Astrocyte of the cerebellum (primary cell): ENCODE data around the gene SLC66A2.

Experiments
- DNase-seq: peaks from one replicate; pipeline ENCODE4 v3.0.0-alpha.2; 2011; ENCODE audit warnings: low read depth
- H3K4me3 ChIP-seq: 2 replicates; pipeline ENCODE4 v1.5.1; 2011; ENCODE audit warnings: mild to moderate bottlenecking, low read depth, low read length, moderate library complexity
- in situ Hi-C: cut with HindIII; loops from 2 replicates; pipeline ENCODE4 v1.10.0; 2017; ENCODE audit warnings: low sequenced_read_pairs
- TF ChIP-seq, protein P1 (sequence below): IDR thresholded peaks from 2 replicates; pipeline ENCODE4 v1.5.1; 2012; ENCODE audit warnings: low read length, low read depth, moderate library complexity, mild to moderate bottlenecking; ENCODE audit errors: missing control alignments

Gene SLC66A2

GRCh38 chr18:79938196-79938595 lies 13.3 kb downstream of the SLC66A2 start:
- TF ChIP-seq, protein P1, sequence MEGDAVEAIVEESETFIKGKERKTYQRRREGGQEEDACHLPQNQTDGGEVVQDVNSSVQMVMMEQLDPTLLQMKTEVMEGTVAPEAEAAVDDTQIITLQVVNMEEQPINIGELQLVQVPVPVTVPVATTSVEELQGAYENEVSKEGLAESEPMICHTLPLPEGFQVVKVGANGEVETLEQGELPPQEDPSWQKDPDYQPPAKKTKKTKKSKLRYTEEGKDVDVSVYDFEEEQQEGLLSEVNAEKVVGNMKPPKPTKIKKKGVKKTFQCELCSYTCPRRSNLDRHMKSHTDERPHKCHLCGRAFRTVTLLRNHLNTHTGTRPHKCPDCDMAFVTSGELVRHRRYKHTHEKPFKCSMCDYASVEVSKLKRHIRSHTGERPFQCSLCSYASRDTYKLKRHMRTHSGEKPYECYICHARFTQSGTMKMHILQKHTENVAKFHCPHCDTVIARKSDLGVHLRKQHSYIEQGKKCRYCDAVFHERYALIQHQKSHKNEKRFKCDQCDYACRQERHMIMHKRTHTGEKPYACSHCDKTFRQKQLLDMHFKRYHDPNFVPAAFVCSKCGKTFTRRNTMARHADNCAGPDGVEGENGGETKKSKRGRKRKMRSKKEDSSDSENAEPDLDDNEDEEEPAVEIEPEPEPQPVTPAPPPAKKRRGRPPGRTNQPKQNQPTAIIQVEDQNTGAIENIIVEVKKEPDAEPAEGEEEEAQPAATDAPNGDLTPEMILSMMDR: no peak
- DNase-seq: no peak
- in situ Hi-C loops: no loop called here
- H3K4me3 ChIP-seq: no peak overlapping the region

DNA sequence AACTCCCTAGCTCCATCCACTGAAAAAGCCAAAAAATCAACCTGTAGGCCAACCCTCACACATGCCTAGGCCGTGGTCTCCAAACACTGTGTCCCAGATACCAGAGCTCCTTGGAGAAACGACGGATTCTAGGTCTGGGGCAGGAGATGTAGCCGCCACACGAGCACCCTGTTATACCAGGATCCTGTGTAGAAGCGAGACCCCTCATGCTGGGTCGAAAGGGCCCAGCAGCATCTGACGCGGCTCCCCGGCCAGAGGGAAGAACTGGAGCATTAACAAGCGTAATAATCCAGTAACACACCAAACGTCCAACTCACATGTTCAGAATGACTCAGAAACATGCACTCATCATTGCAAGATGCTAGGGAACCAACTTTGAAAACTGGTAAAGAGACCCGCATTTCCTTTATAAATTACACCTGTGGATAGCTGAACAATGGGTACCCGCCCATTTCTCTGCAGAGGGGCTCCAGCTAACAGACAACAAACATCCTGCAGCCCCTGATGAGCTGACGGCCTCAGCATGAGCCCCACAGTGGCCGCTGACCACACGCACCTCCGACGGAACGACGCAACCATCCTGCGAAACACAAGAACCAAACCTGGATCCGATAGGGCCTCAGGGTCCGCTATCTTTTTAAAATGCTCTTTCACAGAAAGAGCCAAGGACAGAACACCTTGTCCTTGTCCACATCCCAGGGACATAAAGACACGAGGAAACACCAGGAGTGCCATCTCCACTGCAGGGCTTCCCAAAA lies 14.2 kb downstream of the SLC66A2 start:
- no peak for DNase-seq
- TF ChIP-seq, protein P1: no peak
- H3K4me3 ChIP-seq: no peak overlapping the region
- in situ Hi-C loops: no loop called here

- TF ChIP-seq, protein P1: no peak
- in situ Hi-C loops: no loop called here
- no peak overlapping the region for H3K4me3 ChIP-seq
- no peak for DNase-seq
These were observed 14.8 kb downstream of the SLC66A2 start for GRCh38 chr18:79936641-79937040.

GRCh38 chr18:79935925-79936324 lies 15.5 kb downstream of the SLC66A2 start:
- in situ Hi-C loops: no loop called here

GRCh38 chr18:79935499-79935898 lies 16.0 kb downstream of the SLC66A2 start:
- in situ Hi-C loops: no loop called here
- no peak for DNase-seq
- TF ChIP-seq, protein P1: no peak
- no peak overlapping the region for H3K4me3 ChIP-seq

More at GRCh38 chr18:79935925-79936324, 15.5 kb downstream of the SLC66A2 start:
- TF ChIP-seq, protein P1: no peak
- no peak for DNase-seq
- no peak overlapping the region for H3K4me3 ChIP-seq

DNA sequence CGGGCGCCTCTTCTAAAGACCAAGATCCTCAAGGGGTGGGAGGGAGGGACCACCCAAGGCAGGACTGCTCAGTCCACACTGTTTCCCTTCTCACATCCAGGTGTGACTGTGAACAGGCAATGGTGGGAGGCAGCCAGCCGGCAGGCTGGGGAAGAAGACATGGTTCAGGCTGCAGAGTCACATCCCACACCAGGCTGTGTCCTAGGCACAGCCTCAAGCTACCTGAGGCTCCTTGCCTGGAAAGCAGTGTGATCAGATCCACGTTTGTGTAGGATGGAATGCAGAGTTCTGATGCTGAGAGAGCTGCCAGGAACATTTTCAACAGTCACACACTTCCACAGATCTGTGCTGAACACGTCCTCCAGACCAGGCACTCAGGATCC lies 16.4 kb downstream of the SLC66A2 start:
- TF ChIP-seq, protein P1: no peak
- in situ Hi-C loops: no loop called here
- no peak for DNase-seq
- no peak overlapping the region for H3K4me3 ChIP-seq
